GM21390 (cell line): ENCODE measurements around the gene BAMBI.
"Not testable (repeated sequence)": the region's sequence is repeated elsewhere in the genome, so short reads cannot be mapped to it uniquely, and the experiment has no call there.

Source experiments
- ATAC-seq: cut with Tn5 transposase; IDR thresholded peaks from one replicate; pipeline ENCODE4 v1.9.1; 2021; ENCODE audit not compliant: unreplicated experiment

Gene BAMBI, protein sequence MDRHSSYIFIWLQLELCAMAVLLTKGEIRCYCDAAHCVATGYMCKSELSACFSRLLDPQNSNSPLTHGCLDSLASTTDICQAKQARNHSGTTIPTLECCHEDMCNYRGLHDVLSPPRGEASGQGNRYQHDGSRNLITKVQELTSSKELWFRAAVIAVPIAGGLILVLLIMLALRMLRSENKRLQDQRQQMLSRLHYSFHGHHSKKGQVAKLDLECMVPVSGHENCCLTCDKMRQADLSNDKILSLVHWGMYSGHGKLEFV

DNA sequence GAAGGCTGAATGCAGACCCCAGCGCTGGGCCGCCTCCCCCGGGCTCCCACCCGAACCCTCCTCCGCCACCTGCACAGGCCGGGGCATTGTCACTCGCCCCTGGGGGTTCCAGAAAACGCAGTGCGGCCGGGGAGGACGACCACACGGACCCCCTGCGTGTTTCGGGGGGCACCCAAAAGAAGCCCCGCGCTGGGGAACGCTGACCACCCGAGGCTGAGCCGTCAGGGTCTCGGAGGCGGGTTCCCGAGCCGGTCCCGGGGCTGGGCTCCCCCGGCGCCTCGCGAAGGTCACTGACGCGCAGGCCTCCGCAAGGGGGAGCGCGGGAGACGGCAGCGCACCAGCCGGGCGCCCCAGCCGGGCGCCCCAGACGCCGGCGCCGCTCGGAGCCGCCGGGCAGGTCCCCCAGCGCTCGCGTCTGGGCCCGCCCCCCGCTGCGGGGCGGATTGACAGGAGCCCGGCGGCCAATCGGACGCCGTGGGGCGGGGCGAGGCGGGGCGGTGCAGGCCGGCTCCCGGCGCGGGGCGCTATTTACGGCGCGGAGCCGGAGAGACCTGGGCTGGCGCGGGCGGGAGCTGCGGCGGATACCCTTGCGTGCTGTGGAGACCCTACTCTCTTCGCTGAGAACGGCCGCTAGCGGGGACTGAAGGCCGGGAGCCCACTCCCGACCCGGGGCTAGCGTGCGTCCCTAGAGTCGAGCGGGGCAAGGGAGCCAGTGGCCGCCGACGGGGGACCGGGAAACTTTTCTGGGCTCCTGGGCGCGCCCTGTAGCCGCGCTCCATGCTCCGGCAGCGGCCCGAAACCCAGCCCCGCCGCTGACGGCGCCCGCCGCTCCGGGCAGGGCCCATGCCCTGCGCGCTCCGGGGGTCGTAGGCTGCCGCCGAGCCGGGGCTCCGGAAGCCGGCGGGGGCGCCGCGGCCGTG lies at the start of gene BAMBI:
Gene BAMBI (plus strand): TSS at position 554 of the 920 bp plus-strand sequence. CDS start 377 bp downstream, outside the sequence.
- peak; percentile 99 for ATAC-seq

DNA sequence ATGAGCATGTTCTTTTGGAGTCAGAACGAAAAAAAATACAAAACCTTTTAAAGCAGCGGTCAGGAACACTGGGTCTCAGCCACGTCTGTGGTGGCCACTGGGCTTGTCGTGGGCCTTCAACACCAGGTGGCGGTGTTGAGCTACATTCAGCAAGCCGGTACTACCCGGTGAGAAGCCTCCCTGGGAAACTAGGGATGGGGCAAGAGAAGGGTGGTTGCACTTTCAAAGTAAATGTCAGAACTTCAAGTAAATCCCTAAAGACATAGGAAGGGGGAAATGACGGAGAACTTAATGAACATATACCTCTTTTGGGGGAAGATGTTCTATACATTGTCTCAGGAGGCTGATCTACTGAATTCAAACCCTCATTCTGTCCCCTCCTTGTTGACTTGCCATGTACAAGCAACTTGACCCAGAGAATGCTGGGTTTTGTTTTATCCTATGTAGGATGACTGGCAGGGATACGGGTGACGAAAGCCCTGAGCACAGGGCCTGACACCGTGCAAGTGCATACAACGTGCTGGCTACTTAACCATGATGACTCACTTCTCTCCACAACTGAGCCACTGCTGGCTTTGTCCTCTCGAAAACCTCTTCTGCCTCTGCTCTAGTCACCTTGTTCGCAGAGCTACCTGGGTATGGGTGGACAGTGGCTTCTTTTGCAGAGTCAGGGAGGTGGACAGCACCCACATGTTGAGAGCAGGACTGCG lies 49.0 kb upstream of the BAMBI start:
- peak; percentile 61 for ATAC-seq

DNA sequence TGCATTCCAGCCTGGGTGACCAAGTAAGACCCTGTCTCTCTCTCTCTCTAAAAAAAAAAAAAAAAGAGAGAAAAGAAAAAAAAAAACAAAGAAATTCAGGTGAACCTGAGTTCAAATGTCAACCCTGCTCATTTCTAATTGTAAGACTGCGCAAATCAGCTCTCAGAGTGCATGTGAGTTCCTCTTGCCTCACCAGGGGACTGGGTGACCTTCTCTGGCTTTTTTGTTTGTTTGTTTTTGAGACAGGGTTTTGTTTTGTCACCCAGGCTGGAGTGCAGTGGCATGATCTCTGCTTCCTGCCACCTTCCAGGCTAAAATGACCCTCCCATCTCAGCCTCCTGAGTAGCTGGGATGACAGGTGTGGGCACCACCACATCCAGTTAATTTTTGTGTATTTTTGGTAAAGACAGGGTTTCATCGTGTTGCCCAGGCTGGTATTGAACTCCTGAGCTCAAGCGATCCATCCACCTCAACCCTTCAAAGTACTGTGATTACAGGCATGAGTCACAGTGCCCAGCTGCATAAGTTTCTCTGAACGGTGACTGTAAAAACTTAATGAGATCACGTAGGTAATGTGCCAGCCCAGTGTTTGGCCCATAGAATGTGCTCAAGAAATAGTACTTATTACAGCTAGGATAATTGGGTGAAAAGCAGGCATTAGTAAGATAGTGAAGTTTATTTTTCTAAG lies 45.3 kb upstream of the BAMBI start:
- ATAC-seq: no peak

DNA sequence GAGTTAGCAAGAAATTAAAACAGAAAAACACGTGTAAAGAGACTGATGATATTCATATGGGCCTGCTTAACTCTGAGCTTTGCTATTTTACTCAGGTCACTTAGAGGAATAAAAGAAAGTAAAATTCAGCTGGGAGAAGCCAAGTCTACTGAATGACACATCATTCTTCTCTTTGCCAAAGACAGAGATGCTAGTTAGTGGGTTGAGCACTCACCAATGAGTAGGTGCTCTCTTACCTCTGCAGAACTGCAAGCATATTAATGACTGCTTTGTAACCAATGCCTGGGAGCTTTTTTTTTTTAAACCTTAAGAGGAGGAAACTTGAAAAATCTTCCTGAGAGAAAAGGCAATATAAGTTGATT lies 44.8 kb upstream of the BAMBI start:
- ATAC-seq: no peak

DNA sequence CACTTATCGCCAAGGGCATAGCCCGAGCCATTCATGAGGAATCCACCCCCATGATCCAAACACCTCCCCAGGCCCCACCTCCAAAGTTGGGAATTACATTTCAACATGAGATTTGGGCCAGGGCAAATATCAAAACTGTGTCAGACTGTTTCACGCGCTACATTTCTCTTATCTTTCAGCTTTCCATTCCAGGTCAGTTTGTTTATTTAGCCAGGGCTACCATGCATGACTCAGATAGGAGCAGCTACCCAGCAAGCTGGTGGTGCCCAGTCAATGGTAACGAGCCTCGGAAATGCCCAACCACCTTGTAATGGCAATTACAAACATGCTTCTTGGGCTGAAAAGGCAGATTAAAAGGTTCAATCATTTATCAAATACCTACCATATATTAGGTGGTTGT lies 43.6 kb upstream of the BAMBI start:
- ATAC-seq: no peak

DNA sequence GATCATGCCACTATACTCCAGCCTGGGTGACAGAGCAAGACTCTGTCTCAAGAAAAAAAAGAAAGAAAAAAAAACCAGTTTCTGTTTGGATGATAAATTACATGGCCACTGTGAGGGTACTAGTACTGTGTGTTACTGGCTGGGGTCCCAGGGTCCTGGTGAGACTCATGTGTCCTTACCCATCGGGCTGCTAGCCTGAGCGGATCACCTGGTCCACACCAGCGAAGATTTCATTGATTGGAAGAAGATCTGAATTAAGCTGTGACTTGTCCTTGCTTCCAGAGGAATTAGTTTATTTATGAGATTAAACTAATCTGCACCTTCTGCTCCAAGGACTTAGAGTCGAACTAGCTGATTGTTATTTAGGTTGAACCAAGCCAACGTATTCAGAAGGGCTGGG lies 40.0 kb upstream of the BAMBI start:
- ATAC-seq: no peak

DNA sequence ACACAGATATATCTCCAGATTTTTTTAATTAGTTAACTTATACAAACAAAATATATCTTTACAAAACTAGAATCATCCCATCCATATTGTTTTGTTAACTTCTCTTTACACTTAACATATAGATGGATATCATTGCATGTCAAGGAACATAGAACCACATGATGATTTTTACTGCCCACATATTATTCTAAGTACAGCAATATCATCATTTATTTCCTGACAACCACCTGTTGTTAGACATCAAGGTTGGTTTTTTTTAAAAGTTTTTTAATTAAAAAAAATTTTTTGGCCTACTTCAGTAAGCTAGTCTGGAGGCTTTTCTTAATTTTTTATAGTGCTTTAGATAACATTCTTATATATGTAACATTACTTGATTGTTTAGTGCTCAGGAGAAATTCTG lies 38.9 kb upstream of the BAMBI start:
- no peak for ATAC-seq

DNA sequence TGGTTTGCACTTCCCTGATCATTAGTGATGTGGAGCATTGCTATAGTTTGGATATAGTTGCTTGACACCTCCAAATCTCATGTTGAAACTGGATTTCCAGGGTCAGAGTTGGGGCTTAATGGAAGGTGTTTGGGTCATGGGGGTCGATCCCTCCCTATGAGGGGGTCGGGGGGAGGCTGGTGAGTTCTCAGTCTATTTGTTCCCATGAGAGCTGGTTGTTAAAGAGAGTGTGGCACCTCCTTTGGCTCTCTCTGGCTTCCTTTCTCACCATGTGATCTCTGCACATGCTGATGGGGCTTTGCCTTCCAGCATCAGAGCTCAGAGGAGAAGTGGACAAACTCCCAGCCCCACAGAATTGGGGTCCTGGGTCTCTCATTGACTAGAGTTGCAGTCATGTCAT lies 36.8 kb upstream of the BAMBI start:
- ATAC-seq: no peak

DNA sequence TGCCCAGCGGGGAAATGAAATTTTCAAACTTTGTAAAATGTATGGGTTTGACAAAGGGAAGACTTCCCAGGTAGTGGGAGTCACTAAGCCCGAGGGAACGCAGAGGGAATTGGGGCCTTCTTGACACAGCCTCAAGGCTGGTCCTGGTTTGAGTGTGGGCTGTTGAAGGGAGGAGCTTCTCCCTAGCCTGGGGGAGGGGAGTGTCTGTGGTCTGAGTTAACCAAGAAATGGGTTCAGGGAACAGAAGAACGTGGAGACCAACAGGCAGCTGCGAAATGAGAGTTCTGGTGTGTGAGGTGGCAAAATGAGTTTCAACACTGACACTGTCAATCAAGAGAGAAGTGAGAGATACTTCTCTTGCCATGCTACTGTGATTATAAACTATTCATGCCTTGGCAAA lies 32.7 kb upstream of the BAMBI start:
- ATAC-seq: no peak

DNA sequence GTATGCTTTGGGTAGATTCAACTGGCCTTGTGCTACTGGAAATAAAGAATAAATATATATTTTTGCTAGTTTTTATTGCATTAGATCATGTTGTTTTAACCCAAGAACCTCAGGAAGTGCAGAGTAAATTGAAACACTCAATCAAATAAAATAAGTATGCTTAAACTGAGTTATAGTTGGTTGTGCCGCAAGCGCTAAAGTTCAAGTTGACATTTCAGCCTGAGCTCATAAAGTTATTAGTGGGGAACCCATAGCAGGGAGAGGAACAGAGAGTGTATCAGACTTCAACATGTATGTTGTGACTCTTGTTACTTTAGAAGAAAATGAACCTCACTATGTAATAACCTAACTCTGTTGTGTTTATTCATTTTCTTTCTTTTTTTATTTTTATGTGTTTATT lies 25.2 kb upstream of the BAMBI start:
- ATAC-seq: no peak

DNA sequence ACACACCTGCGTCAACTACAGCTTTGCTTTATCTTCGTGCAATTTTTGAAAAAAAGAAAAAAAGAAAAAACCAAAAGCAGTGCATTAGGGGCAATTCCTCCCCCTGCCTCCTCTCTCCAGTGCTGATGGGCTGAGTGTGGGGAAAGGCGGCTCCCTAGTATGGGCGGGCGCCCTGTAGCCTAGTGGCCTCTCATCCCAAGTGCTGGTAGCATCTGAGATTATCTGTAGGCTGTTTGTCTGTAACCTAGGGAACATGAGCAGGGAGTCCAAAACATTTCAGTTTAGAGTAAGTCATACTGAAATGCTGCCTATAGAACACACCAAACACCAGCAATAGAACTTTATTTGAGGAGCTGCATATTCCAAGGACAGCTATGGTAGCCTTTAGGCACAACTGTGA lies 24.6 kb upstream of the BAMBI start:
- ATAC-seq: no peak

DNA sequence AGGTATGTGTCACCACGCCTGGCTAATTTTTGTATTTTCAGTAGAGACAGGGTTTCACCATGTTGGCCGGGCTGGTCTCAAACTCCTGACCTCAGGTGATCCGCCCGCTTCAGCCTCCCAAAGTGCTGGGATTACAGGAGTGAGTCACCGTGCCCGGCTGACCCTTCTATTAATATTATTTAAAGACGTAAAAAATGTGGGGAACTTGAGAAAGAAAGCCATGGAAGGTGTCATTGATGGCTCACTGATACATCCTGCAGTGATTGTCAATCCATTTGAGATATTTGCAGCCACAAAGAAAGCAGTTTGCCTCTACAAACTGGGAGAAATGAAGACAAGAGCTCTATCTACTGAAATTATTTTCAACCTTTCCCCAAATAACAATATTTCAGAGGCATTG lies 18.5 kb upstream of the BAMBI start:
- not testable (repeated sequence) for ATAC-seq

DNA sequence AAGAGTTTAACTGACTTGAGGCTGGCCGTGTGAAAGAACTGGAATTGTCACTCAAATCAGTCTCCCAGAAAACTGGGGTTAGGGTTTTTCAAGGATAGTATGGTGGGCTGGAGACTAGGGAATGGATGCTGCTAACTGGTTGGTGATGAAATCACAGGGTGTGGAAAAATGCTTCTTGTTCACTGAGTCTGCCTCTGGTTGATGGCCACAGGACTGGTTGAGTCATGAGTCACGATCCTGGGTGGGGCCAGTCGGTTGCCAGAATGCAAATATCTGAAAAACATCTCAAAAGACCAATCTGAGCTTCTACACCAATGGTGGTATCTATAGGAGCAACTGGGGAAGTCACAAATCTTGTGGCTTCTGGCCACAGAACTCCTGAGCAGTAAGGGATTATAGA lies 16.3 kb upstream of the BAMBI start:
- no peak for ATAC-seq

DNA sequence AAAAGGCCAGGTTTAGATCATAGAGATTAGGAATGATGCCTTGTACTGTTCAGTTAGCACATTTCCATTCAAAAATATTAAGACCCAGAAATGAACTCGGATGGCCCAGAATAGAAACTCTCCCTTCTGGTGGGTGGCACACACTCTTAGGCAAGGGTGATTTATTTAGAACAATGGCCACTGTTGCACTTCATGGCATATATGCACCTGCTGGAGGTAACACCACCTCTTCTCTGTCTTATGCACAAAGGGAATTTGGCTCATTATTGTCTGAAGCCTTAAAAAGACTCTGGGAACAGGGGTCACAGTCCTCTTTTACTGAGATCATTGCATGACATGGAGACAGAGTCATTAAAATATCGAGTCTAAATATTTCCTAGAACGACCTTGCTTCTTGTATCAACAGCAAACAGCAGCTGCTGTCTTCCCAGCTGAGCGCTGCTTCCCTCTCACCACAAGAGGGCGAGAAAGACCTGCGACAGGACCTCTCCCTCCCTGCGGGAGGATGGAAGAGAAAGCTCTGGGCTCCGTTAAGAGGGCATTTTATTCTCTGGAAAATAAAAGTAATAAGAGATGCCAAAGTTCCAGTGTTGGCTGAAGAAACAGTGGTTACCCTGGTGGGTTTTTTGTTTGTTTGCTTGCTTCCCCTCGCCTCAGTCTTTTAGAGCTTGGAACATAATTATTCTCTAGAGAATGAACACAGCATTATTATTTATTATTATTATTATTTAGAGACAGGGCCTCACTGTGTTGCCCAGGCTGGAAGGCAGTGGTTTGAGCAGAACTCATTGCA lies 13.5 kb upstream of the BAMBI start:
- peak; percentile 93 for ATAC-seq

DNA sequence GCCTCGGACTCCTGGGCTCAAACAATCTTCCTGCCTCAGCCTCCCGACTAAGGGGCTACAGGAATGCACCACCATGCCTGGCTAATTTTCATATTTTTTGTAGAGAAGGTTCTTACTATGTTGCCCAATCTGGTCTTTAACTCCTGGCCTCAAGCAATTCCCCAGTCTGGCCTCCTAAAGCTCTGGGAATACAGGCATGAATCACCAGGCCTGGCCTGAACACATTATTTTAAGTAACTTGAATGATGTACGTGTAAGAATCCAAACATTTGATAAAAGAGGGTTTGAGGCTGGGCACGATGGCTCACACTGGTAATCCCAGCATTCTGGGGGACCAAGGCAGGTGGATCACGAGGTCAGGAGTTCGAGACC lies 13.0 kb upstream of the BAMBI start:
- ATAC-seq: no peak

DNA sequence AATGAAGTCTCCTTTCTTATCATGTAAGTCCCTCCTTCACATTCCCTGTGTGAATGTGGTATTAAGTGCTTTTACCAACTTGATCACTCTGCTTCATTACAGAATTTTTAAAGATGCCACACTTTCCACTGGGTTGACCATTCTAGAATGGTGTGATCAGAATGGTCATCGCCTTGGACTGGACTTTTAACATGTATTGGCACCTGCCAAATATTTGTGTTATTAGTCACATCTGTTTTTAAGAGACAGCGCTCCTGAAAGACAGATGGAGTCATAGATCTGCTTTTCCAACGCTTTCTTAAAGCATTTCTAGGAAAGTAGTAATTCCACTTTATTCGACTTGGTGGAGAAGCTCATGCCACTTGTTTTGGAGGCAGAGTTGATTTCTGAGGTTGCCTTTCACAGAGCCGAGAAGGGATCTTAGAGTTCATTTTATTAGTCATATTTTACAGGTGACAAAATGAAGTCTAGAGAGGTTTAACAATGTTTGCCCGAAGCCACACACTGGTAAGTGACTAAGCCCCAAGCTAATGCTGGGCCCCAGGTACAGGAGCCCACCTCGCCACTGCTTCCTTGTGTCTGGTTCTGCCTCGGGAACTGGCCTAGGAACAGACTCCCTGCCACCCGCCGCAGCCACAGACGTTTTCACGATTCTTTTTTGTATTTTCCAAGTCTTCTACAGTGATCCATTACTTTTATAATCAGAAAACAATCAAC lies 10.4 kb upstream of the BAMBI start:
- no peak for ATAC-seq

DNA sequence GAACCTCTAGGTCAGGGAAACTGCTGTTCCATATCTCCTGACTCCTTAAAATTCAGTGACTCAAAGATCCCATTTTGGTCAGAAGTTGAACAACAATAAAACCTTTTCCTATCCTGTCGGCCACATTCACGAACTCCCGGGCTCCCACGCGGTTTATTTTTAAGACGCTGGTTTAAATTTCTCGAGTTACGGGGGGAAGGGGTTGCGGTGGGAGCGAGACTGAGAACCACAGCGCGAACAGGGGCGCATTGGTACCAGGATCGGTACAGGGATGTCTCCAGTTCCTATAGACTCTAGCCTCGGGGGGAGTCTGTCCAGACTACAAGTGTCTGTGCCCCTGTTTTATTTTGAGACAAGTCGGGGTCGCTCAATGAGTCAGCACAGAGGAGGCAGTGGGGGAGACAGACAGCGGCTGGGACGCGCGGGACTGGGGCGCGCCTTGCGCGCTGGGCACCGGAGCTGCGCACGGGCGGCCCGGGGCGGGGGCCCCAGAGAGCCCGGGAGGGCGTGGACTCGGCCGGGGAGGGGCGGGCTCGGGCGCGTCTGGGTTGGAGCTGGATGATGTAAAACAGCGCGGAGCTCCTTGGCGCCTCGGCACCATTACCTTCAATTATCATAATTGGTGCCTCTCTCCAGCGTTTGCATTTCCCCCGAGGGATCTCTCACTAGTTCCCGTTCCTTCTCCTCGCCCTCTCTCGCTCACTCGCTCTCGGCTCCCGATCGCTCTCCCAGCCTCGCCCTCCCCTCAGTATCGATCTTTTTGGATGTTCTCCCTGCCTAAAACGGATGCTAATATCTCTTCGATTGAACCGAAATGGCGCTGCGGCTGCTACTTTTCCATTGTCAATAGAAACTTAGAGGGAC lies 8.7 kb upstream of the BAMBI start:
- ATAC-seq: no peak

DNA sequence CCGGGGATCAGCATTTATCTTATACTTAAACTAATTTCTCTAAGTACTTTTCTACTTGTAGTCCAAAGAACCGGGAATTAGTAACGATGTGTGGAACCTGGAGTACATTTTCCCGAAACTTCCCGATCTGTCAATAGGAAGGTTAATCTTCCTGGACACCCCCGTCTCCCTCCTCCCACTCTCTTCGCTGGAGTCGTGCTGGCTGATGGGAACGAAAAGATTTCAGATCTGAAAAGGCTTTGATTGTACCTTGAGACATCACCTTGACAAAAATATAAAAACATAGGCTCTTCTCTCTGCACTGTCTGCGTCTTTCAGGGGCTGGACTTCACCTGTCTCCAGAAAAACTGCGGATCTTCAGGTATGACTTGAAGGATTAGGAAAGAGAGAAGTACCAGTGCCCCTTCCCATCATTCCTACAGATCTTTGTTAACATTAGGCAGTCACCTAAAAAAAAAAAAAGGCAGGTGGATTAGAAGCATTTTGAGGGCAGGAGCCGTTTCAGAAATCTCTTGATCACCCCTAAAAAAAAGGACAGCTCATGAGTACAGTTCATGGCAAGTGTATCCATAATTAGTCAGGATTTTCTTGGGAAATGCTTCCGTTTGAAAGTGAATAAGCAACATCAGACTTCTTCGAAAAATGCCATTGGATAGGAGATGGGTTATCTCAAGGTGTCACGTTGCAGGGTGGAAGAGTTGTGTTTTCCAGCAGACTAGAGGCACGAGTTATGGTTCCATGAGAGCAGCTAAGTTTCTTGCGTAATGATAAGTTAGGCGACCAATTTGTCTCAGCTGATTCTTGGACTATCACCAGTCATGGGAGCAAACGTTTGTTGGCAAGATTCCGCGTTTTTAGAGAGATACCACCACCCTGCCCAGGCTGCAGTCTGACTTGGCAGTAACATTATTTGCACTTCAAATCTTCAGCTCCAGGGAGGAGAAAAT lies 7.8 kb upstream of the BAMBI start:
- no peak for ATAC-seq
